Activated CD8-positive, alpha-beta memory T cell treated with anti-CD3 and anti-CD28 coated beads, Interleukin-2, amount 10 ng/mL, durations not matched to agents 7 days and 5 days (primary cell): ENCODE measurements around the gene ZCCHC17. TPM values are rescaled to one million over a fixed set of nuclear protein-coding genes. Genes with fewer than 3 reads are reported as not detected.
"Not testable (repeated sequence)": the region's sequence is repeated elsewhere in the genome, so short reads cannot be mapped to it uniquely, and the experiment has no call there.

Experiments
- ATAC-seq: fragments of 150-1000 bp; cut with Tn5 transposase; one replicate; pipeline ENCODE4 v1.10.0; 2021; ENCODE audit warnings: moderate library complexity
- CTCF ChIA-PET: fragments of 350-600 bp; sonication (Branson Sonifier 250); formaldehyde crosslinking; loops from one replicate; lab custom pipeline; 2021; ENCODE audit warnings: antibody characterized with exemption; lab: Charles Lee
- DNase-seq: peaks from one replicate; pipeline ENCODE4 v3.0.0-alpha.2; 2020
- H3K27ac Mint-ChIP-seq: one replicate; pipeline ENCODE4 v1.8.0; 2021; ENCODE audit warnings: mild to moderate bottlenecking, mixed read lengths
- H3K27me3 Mint-ChIP-seq: one replicate; pipeline ENCODE4 v1.8.0; 2021; ENCODE audit warnings: mixed read lengths
- H3K36me3 Mint-ChIP-seq: one replicate; pipeline ENCODE4 v1.8.0; 2021; ENCODE audit warnings: mild to moderate bottlenecking, mixed read lengths
- H3K4me1 Mint-ChIP-seq: one replicate; pipeline ENCODE4 v1.8.0; 2021; ENCODE audit warnings: mixed read lengths
- H3K4me3 Mint-ChIP-seq: one replicate; pipeline ENCODE4 v1.8.0; 2021; ENCODE audit warnings: mild to moderate bottlenecking, moderate library complexity, mixed read lengths
- H3K9me3 Mint-ChIP-seq: one replicate; pipeline ENCODE4 v1.8.0; 2022; ENCODE audit warnings: low read depth, mixed read lengths
- total RNA-seq, 2 experiments: library from RNA; stranded (reverse); gene quantifications; one replicate each; pipeline ENCODE4 v1.2.3, GENCODE V29; 2021

Gene ZCCHC17
- total RNA-seq, 2 experiments from 2014 or later, result 23.7 to 24.0 TPM

GRCh38 chr1:31376375-31377134, 79.7 kb downstream of the ZCCHC17 start:
- Mint-ChIP-seq H3K36me3 (no peaks in the 10 kb centered on the region), H3K27me3 (peaks cover 2% of the 10 kb centered on the region), H3K27ac (no peak overlapping the region), H3K9me3 (no peaks in the 10 kb centered on the region), H3K4me1 (peaks cover 14% of the 10 kb centered on the region), H3K4me3 (no peak overlapping the region)
- CTCF ChIA-PET, result interaction anchor here (1.3 kb wide), 1 partner anchor 173 kb away, joined by 3 read pairs; no protein-coding TSS in a partner anchor
- ATAC-seq, result no peak
- DNase-seq, result no peak

- ATAC-seq (no peak), DNase-seq (no peak)
- Mint-ChIP-seq H3K27ac (no peak overlapping the region), H3K27me3 (peaks cover 2% of the 10 kb centered on the region), H3K4me1 (peaks cover 13% of the 10 kb centered on the region), H3K36me3 (no peaks in the 10 kb centered on the region), H3K4me3 (no peak overlapping the region), H3K9me3 (no peaks in the 10 kb centered on the region)
- CTCF ChIA-PET, result interaction anchor here (1.3 kb wide), 1 partner anchor 172 kb away, joined by 3 read pairs; no protein-coding TSS in a partner anchor
Observed at GRCh38 chr1:31377364-31377863, 80.6 kb downstream of the ZCCHC17 start.

- H3K36me3 Mint-ChIP-seq, result no peaks in the 10 kb centered on the region
- CTCF ChIA-PET, result interaction anchor here (1.1 kb wide), 1 partner anchor 17 kb away, joined by 3 read pairs; no protein-coding TSS in a partner anchor
- peaks cover 2% of the 10 kb centered on the region for H3K27me3 Mint-ChIP-seq
- no peak overlapping the region for H3K27ac Mint-ChIP-seq
- H3K4me3 Mint-ChIP-seq, result no peak overlapping the region
- ATAC-seq (no peak), DNase-seq (no peak)
- no peaks in the 10 kb centered on the region for H3K9me3 Mint-ChIP-seq
- peaks cover 12% of the 10 kb centered on the region for H3K4me1 Mint-ChIP-seq
Observed at GRCh38 chr1:31378001-31378400, 81.2 kb downstream of the ZCCHC17 start.

- peaks cover 5% of the 10 kb centered on the region for H3K4me1 Mint-ChIP-seq
- H3K4me3 Mint-ChIP-seq, result no peak overlapping the region
- H3K36me3 Mint-ChIP-seq, result no peaks in the 10 kb centered on the region
- peaks cover 2% of the 10 kb centered on the region for H3K27me3 Mint-ChIP-seq
- no peak overlapping the region for H3K27ac Mint-ChIP-seq
- CTCF ChIA-PET, result no interaction called here
- no peak for ATAC-seq
- no peaks in the 10 kb centered on the region for H3K9me3 Mint-ChIP-seq
- no peak for DNase-seq
Observed at GRCh38 chr1:31380181-31380580, 83.3 kb downstream of the ZCCHC17 start.

- H3K36me3 Mint-ChIP-seq, result no peaks in the 10 kb centered on the region
- ATAC-seq, result no peak
- CTCF ChIA-PET, result no interaction called here
- H3K4me1 Mint-ChIP-seq, result peaks cover 1% of the 10 kb centered on the region
- no peak overlapping the region for H3K4me3 Mint-ChIP-seq
- no peak for DNase-seq
- no peaks in the 10 kb centered on the region for H3K9me3 Mint-ChIP-seq
- H3K27me3 Mint-ChIP-seq, result peaks cover 2% of the 10 kb centered on the region
- no peak overlapping the region for H3K27ac Mint-ChIP-seq
Observed at GRCh38 chr1:31381394-31382294, 84.8 kb downstream of the ZCCHC17 start.

GRCh38 chr1:31382379-31382989, 85.7 kb downstream of the ZCCHC17 start:
- H3K4me3 Mint-ChIP-seq, result no peak overlapping the region
- DNase-seq (no peak), ATAC-seq (no peak)
- H3K27me3 Mint-ChIP-seq, result peaks cover 2% of the 10 kb centered on the region
- H3K4me1 Mint-ChIP-seq, result no peaks in the 10 kb centered on the region
- no peaks in the 10 kb centered on the region for H3K9me3 Mint-ChIP-seq
- H3K27ac Mint-ChIP-seq, result no peak overlapping the region
- H3K36me3 Mint-ChIP-seq, result no peaks in the 10 kb centered on the region
- CTCF ChIA-PET, result no interaction called here

- DNase-seq (no peak), ATAC-seq (no peak)
- Mint-ChIP-seq H3K36me3 (no peaks in the 10 kb centered on the region), H3K4me3 (no peak overlapping the region), H3K27me3 (no peaks in the 10 kb centered on the region), H3K9me3 (no peaks in the 10 kb centered on the region), H3K4me1 (no peaks in the 10 kb centered on the region), H3K27ac (no peak overlapping the region)
- CTCF ChIA-PET, result interaction anchor here (1.0 to 1.8 kb wide), 2 partner anchors 10 to 11 kb away, joined by 4 to 6 read pairs; no protein-coding TSS in a partner anchor
Observed at GRCh38 chr1:31383967-31384366, 87.1 kb downstream of the ZCCHC17 start.

GRCh38 chr1:31386576-31387243, 89.9 kb downstream of the ZCCHC17 start:
- H3K4me1 Mint-ChIP-seq, DNase-seq, CTCF ChIA-PET, ATAC-seq, H3K4me3 Mint-ChIP-seq, H3K9me3 Mint-ChIP-seq, H3K27me3 Mint-ChIP-seq, H3K36me3 Mint-ChIP-seq, H3K27ac Mint-ChIP-seq: not testable (repeated sequence)

GRCh38 chr1:31387612-31388011, 90.8 kb downstream of the ZCCHC17 start:
- no peak for ATAC-seq
- no peak for DNase-seq
- Mint-ChIP-seq H3K4me1 (no peaks in the 10 kb centered on the region), H3K36me3 (no peaks in the 10 kb centered on the region), H3K4me3 (no peak overlapping the region), H3K9me3 (no peaks in the 10 kb centered on the region), H3K27me3 (no peaks in the 10 kb centered on the region), H3K27ac (no peak overlapping the region)
- CTCF ChIA-PET, result interaction anchor here (0.6 kb wide), 1 partner anchor 35 kb away, joined by 3 read pairs; no protein-coding TSS in a partner anchor

GRCh38 chr1:31389616-31390015, 92.8 kb downstream of the ZCCHC17 start:
- peaks cover 3% of the 10 kb centered on the region for H3K27me3 Mint-ChIP-seq
- CTCF ChIA-PET, result interaction anchor here (1.4 to 2.3 kb wide), 2 partner anchors 22 to 159 kb away, joined by 3 to 13 read pairs; no protein-coding TSS in a partner anchor
- peaks cover 5% of the 10 kb centered on the region for H3K4me1 Mint-ChIP-seq
- DNase-seq, result no peak
- no peak overlapping the region for H3K27ac Mint-ChIP-seq
- ATAC-seq, result no peak
- no peak overlapping the region for H3K4me3 Mint-ChIP-seq
- H3K9me3 Mint-ChIP-seq, result no peaks in the 10 kb centered on the region
- H3K36me3 Mint-ChIP-seq, result no peaks in the 10 kb centered on the region

GRCh38 chr1:31390071-31390470, 93.2 kb downstream of the ZCCHC17 start:
- H3K27ac Mint-ChIP-seq, result no peak overlapping the region
- H3K9me3 Mint-ChIP-seq, result no peaks in the 10 kb centered on the region
- H3K4me3 Mint-ChIP-seq, result no peak overlapping the region
- CTCF ChIA-PET, result interaction anchor here (1.4 to 2.3 kb wide), 2 partner anchors 23 to 159 kb away, joined by 3 to 13 read pairs; no protein-coding TSS in a partner anchor
- no peak for DNase-seq
- no peak for ATAC-seq
- H3K27me3 Mint-ChIP-seq, result peaks cover 3% of the 10 kb centered on the region
- peaks cover 8% of the 10 kb centered on the region for H3K4me1 Mint-ChIP-seq
- no peaks in the 10 kb centered on the region for H3K36me3 Mint-ChIP-seq

- Mint-ChIP-seq H3K27me3 (peaks cover 8% of the 10 kb centered on the region), H3K4me3 (no peak overlapping the region), H3K36me3 (no peaks in the 10 kb centered on the region), H3K27ac (no peak overlapping the region), H3K4me1 (peaks cover 13% of the 10 kb centered on the region), H3K9me3 (no peaks in the 10 kb centered on the region)
- no peak for ATAC-seq
- CTCF ChIA-PET, result interaction anchor here (1.0 to 4.9 kb wide), 6 partner anchors 8 to 241 kb away, joined by 3 to 88 read pairs (median 15); partner anchors contain the start of gene FABP3
- no peak for DNase-seq
Observed at GRCh38 chr1:31393463-31393862, 96.6 kb downstream of the ZCCHC17 start.
